ENCODE results near the gene TACC2. TPM values are rescaled to one million over a fixed set of nuclear protein-coding genes. Genes with fewer than 3 reads are reported as not detected.

Gene TACC2
- total and polyA plus RNA-seq, 5 donors from 2014 or later = not detected

DNA sequence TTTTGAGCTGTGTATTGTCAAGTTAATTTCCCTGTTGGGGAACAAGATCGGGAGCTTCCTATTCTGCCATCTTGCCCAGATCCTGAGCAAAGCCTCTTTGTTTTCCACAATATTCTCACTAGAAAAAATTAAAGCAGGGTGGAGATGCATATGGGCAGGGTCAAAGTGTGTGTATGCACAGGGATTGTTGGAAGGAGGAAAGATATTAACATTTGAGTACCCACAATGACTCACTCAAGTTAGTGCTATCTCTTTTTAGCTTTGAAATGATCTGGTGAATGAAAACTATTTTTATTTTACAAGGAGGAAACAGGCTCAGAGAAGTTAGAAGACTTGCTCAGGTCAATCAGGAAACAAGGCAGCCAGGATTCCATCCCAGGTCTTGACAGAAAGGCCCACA lies 275.5 kb downstream of the TACC2 start:
- peaks cover 35% of the 10 kb centered on the region for H3K27me3 Mint-ChIP-seq
- peaks cover 0 to 8% of the 10 kb centered on the region in 2 experiments for H3K9me3 ChIP-seq (ENCODE audit: control insufficient read depth in 2 of 2, low read length in 2 of 2)
- peaks cover 7% of the 10 kb centered on the region for H3K27me3 ChIP-seq (ENCODE audit: control insufficient read depth, insufficient read depth, low read length)
- H3K9me3 Mint-ChIP-seq = peaks cover 2 to 14% (median 7%) of the 10 kb centered on the region in 7 donors
- H3K36me3 Mint-ChIP-seq = no peaks in the 10 kb centered on the region
- H3K4me3 ChIP-seq (ENCODE audit: low read depth, low read length) = no peak overlapping the region
- no peaks in the 10 kb centered on the region for H3K4me1 ChIP-seq (ENCODE audit: control insufficient read depth, insufficient read depth, low read length, poor library complexity, severe bottlenecking)
- no peak overlapping the region for H3K27ac ChIP-seq (ENCODE audit: insufficient read depth, low read length, poor library complexity, severe bottlenecking)
- DNase-seq (no peak), ATAC-seq (ENCODE audit: low read depth in 2 of 2) (no peak)
- no peak overlapping the region for H3K4me3 Mint-ChIP-seq
- no peaks in the 10 kb centered on the region for H3K36me3 ChIP-seq (ENCODE audit: control insufficient read depth, insufficient read depth, low read length)
- no peak overlapping the region for H3K27ac Mint-ChIP-seq
- H3K4me1 Mint-ChIP-seq = no peaks in the 10 kb centered on the region

DNA sequence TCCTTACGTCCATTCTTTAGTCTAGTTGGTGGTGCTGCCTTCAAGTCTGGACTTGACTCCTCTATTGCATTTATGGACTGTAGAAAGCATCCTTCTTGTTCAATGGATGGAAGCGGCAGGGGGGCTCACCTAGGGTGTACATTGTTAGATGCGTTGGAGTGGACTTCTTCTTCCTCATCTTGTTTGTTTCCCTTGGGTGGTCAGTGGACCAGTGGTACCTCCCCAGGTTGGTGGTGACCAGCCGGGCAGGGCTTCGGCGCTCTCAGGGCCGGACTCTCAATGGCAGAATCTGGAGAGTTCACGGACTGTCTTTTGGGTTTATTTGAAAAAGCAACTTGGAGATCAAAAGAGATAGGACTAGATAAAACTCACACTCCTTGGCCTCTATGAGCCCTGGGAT lies 276.0 kb downstream of the TACC2 start:
- DNase-seq = no peak
- Mint-ChIP-seq H3K36me3 (no peaks in the 10 kb centered on the region), H3K9me3 (peaks cover 2 to 14% (median 7%) of the 10 kb centered on the region in 7 donors), H3K4me1 (no peaks in the 10 kb centered on the region), H3K27me3 (peaks cover 40% of the 10 kb centered on the region), H3K4me3 (no peak overlapping the region), H3K27ac (no peak overlapping the region)
- Histone ChIP-seq H3K9me3 (ENCODE audit: control insufficient read depth in 2 of 2, low read length in 2 of 2) (peaks cover 0 to 8% of the 10 kb centered on the region in 2 experiments), H3K36me3 (ENCODE audit: control insufficient read depth, insufficient read depth, low read length) (no peaks in the 10 kb centered on the region), H3K4me3 (ENCODE audit: low read depth, low read length) (no peak overlapping the region), H3K4me1 (ENCODE audit: control insufficient read depth, insufficient read depth, low read length, poor library complexity, severe bottlenecking) (no peaks in the 10 kb centered on the region), H3K27me3 (ENCODE audit: control insufficient read depth, insufficient read depth, low read length) (peaks cover 7% of the 10 kb centered on the region), H3K27ac (ENCODE audit: insufficient read depth, low read length, poor library complexity, severe bottlenecking) (no peak overlapping the region)
- no peak for ATAC-seq (ENCODE audit: low read depth in 2 of 2)

DNA sequence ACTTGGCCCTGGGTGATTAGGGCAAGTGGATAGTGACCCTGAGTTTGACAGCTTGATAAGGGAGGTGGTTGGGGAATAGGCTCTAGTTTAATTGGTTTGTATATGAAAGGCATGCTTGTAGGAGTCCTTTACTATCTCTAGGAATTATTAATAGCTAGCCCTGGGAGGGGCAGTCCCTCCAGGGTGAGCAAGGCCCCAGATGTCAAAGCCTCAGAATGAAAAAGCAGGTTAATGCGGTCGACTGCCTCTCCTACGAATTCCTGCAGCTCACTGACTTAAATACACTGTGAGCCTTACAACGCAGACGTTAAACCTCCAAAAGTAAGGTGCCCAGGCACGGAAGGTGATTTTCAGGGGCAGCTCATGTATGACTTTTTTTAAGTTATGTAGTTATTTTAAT lies 276.9 kb downstream of the TACC2 start:
- H3K4me1 ChIP-seq (ENCODE audit: control insufficient read depth, insufficient read depth, low read length, poor library complexity, severe bottlenecking) = no peaks in the 10 kb centered on the region
- H3K4me1 Mint-ChIP-seq = no peaks in the 10 kb centered on the region
- ATAC-seq (ENCODE audit: low read depth in 2 of 2) (no peak), DNase-seq (no peak)
- peaks cover 7% of the 10 kb centered on the region for H3K27me3 ChIP-seq (ENCODE audit: control insufficient read depth, insufficient read depth, low read length)
- no peaks in the 10 kb centered on the region for H3K36me3 Mint-ChIP-seq
- H3K27me3 Mint-ChIP-seq = peaks cover 42% of the 10 kb centered on the region
- H3K9me3 ChIP-seq (ENCODE audit: control insufficient read depth in 2 of 2, low read length in 2 of 2) = peaks cover 0 to 8% of the 10 kb centered on the region in 2 experiments
- H3K9me3 Mint-ChIP-seq = peaks cover 2 to 14% (median 7%) of the 10 kb centered on the region in 7 donors
- no peaks in the 10 kb centered on the region for H3K36me3 ChIP-seq (ENCODE audit: control insufficient read depth, insufficient read depth, low read length)
- no peak overlapping the region for H3K4me3 ChIP-seq (ENCODE audit: low read depth, low read length)
- no peak overlapping the region for H3K4me3 Mint-ChIP-seq
- H3K27ac ChIP-seq (ENCODE audit: insufficient read depth, low read length, poor library complexity, severe bottlenecking) = no peak overlapping the region
- H3K27ac Mint-ChIP-seq = no peak overlapping the region

DNA sequence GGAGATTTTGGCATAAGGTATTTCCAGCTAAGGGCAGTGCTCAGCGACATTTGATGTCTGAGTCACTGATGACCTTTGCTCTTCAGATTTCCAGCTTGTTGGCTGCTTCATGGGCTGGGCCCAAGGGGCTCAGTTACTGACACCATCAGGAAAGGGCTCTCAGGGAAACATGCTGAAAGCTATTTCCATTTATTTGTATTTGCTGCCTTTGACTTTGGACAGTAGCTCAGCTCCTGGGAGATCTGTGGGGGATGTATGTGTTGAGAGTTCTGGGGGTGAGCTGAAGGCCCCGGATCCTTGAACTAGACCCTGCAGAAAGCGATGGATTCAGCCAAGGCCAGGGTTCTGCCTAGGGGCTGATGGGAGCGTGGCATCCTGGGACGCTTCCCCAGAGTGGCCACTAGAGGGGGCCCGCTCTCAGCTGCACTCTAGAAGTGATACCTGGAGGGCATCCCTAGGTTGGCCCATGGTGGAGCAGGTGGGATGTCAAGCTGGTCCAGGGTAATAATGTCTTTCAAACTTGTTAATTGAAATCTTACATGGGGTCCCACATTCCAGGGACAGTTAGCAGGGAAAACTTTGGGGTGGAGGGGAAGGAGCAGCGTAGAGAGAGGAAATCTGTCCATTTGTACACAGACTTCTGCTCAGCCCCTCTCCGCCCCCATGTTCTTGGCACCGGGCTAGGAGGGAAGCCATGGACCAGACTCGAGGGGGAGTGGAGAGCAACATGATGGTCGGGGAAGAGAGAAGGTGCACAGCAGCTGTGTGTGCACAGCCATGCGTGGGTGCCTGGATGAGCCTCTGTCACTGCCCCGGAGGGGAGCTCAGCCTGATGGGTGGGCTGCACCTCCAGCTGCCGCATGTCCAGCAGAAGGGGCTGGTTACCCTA lies 279.1 kb downstream of the TACC2 start:
- peaks cover 0 to 8% (median 3%) of the 10 kb centered on the region in 7 donors for H3K9me3 Mint-ChIP-seq
- Histone ChIP-seq H3K27me3 (ENCODE audit: control insufficient read depth, insufficient read depth, low read length) (peaks cover 5% of the 10 kb centered on the region), H3K36me3 (ENCODE audit: control insufficient read depth, insufficient read depth, low read length) (no peaks in the 10 kb centered on the region), H3K9me3 (ENCODE audit: control insufficient read depth in 2 of 2, low read length in 2 of 2) (peaks cover 0 to 2% of the 10 kb centered on the region in 2 experiments), H3K4me1 (ENCODE audit: control insufficient read depth, insufficient read depth, low read length, poor library complexity, severe bottlenecking) (no peaks in the 10 kb centered on the region), H3K27ac (ENCODE audit: insufficient read depth, low read length, poor library complexity, severe bottlenecking) (no peak overlapping the region), H3K4me3 (ENCODE audit: low read depth, low read length) (no peak overlapping the region)
- ATAC-seq (ENCODE audit: low read depth in 2 of 2) = peak in 1 of 2 donors; percentile 44
- peaks cover 27% of the 10 kb centered on the region for H3K27me3 Mint-ChIP-seq
- no peaks in the 10 kb centered on the region for H3K36me3 Mint-ChIP-seq
- peak; percentile 13 to 25 (median 14) for DNase-seq
- H3K4me3 Mint-ChIP-seq = peak overlapping the region in 1 of 4 donors; percentile 3
- no peak overlapping the region for H3K27ac Mint-ChIP-seq
- peaks cover 0 to 1% (median 0%) of the 10 kb centered on the region in 4 donors for H3K4me1 Mint-ChIP-seq

DNA sequence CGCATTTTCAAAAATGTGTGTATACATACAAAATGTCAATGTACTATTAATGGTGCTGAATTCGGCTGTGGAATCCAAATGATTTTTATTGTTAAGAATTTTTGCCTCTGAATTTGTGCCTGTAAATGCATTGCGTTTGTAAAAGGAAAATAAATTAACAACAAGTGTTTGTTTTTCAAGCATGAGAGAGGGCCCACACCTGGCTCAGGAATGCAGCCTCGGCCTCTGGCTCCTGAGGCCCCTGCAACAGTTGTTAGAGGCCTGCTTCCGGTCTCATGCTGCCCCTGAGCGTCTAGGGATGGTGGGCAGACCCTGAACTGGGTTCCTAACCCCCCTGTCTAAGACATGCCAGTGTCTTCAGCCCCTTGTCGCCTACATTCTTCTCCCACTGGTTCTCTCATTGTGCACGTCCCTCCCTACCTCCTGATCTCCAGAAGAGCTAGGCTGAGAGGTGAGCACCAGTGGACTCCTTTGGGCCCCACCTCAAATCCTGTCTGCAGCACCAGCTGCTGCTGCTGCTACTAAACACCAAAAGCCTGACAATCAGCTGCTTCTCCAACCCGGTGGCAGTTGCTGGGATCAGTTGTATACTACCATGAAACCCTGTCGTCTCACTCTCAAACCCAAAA lies 280.2 kb downstream of the TACC2 start:
- H3K27ac Mint-ChIP-seq = no peak overlapping the region
- no peak for ATAC-seq (ENCODE audit: low read depth in 2 of 2)
- Histone ChIP-seq H3K9me3 (ENCODE audit: control insufficient read depth in 2 of 2, low read length in 2 of 2) (no peaks in the 10 kb centered on the region), H3K4me1 (ENCODE audit: control insufficient read depth, insufficient read depth, low read length, poor library complexity, severe bottlenecking) (no peaks in the 10 kb centered on the region), H3K4me3 (ENCODE audit: low read depth, low read length) (no peak overlapping the region), H3K27ac (ENCODE audit: insufficient read depth, low read length, poor library complexity, severe bottlenecking) (no peak overlapping the region), H3K36me3 (ENCODE audit: control insufficient read depth, insufficient read depth, low read length) (no peaks in the 10 kb centered on the region), H3K27me3 (ENCODE audit: control insufficient read depth, insufficient read depth, low read length) (peaks cover 5% of the 10 kb centered on the region)
- peak overlapping the region in 1 of 4 donors; percentile 66 for H3K4me3 Mint-ChIP-seq
- peaks cover 21% of the 10 kb centered on the region for H3K27me3 Mint-ChIP-seq
- no peak for DNase-seq
- peaks cover 0 to 1% (median 0%) of the 10 kb centered on the region in 4 donors for H3K4me1 Mint-ChIP-seq
- H3K36me3 Mint-ChIP-seq = no peaks in the 10 kb centered on the region
- peaks cover 0 to 3% (median 0%) of the 10 kb centered on the region in 7 donors for H3K9me3 Mint-ChIP-seq

DNA sequence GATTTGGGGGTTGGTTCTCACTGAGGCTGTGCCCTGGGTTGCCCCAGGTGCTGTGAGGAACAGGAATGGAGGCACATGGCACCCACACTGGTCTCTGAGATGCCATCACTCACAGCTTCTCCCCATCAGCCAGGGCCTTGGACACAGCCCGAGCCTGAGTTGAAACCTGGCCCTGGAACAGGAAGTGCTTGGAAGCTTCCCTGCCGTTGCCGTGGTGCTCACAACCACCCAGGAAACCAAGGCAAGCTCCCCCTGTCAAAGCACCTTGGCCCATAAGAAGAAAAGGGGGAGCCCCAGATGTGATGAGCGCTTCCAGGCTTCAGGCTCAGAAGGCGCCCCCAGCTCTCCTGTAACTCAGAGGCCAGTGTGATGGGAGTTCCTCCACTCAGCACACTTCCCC lies 282.1 kb downstream of the TACC2 start, which contains the start of gene BTBD16:
TSS of gene BTBD16 (plus strand) at position 221 of the 400 bp plus-strand sequence. CDS start 3,786 bp downstream, outside the sequence.
- Mint-ChIP-seq H3K9me3 (no peaks in the 10 kb centered on the region), H3K27ac (no peak within 1 kb of the TSS), H3K4me1 (peaks cover 0 to 1% (median 0%) of the 10 kb centered on the region in 4 donors), H3K4me3 (no peak within 1 kb of the TSS), H3K36me3 (no peaks in the 10 kb centered on the region), H3K27me3 (peaks cover 17% of the 10 kb centered on the region)
- Histone ChIP-seq H3K27me3 (ENCODE audit: control insufficient read depth, insufficient read depth, low read length) (no peaks in the 10 kb centered on the region), H3K36me3 (ENCODE audit: control insufficient read depth, insufficient read depth, low read length) (no peaks in the 10 kb centered on the region), H3K27ac (ENCODE audit: insufficient read depth, low read length, poor library complexity, severe bottlenecking) (no peak within 1 kb of the TSS), H3K4me3 (ENCODE audit: low read depth, low read length) (no peak within 1 kb of the TSS), H3K4me1 (ENCODE audit: control insufficient read depth, insufficient read depth, low read length, poor library complexity, severe bottlenecking) (no peaks in the 10 kb centered on the region), H3K9me3 (ENCODE audit: control insufficient read depth in 2 of 2, low read length in 2 of 2) (no peaks in the 10 kb centered on the region)
- no peak for DNase-seq
- no peak for ATAC-seq (ENCODE audit: low read depth in 2 of 2)

DNA sequence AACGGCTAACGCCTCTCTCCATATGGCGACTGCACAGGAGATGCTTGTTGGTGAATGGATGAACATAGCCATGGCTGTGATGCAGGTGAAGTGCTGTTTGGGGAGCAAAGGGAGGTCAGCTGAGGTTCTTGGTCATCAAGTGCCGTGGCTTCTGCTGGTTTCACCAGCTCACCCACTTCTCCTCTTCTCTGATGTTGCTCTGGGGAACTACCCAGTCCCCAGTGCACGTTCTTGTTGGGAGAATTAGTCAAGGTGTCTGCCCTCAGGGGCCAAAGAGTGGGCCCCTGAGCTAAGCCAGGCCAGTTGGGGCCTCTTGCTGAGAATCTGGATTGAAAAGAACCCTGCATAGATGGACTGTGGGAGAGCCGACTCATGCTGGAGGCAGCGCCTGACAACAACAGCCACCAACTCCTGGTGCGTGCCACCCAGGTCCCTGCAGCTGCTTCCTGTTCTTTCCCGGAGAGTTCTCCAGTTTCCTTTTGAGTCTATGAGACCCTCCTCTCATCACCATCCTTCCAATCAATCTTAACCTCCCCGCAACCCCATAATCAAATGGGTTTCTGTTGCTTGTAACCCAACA lies 285.1 kb downstream of the TACC2 start:
- Mint-ChIP-seq H3K27ac (no peak overlapping the region), H3K9me3 (peaks cover 0 to 1% (median 0%) of the 10 kb centered on the region in 7 donors), H3K27me3 (peaks cover 9% of the 10 kb centered on the region), H3K4me3 (no peak overlapping the region), H3K36me3 (no peaks in the 10 kb centered on the region), H3K4me1 (peaks cover 0 to 1% (median 0%) of the 10 kb centered on the region in 4 donors)
- no peak overlapping the region for H3K27ac ChIP-seq (ENCODE audit: insufficient read depth, low read length, poor library complexity, severe bottlenecking)
- no peak for ATAC-seq (ENCODE audit: low read depth in 2 of 2)
- no peak overlapping the region for H3K4me3 ChIP-seq (ENCODE audit: low read depth, low read length)
- H3K9me3 ChIP-seq (ENCODE audit: control insufficient read depth in 2 of 2, low read length in 2 of 2) = no peaks in the 10 kb centered on the region
- H3K36me3 ChIP-seq (ENCODE audit: control insufficient read depth, insufficient read depth, low read length) = no peaks in the 10 kb centered on the region
- DNase-seq = no peak
- H3K4me1 ChIP-seq (ENCODE audit: control insufficient read depth, insufficient read depth, low read length, poor library complexity, severe bottlenecking) = no peaks in the 10 kb centered on the region
- no peaks in the 10 kb centered on the region for H3K27me3 ChIP-seq (ENCODE audit: control insufficient read depth, insufficient read depth, low read length)
